SK-N-SH (cell line): ENCODE data around the gene UPB1. TPM values are rescaled to one million over a fixed set of nuclear protein-coding genes. Genes with fewer than 3 reads are reported as not detected.

ENCODE experiments used
- CTCF ChIA-PET: fragments of 300-600, 350-600 bp; formaldehyde crosslinking; extraction: SDS; loops from one replicate; lab custom pipeline; 2021; lab: Yijun Ruan, JAX
- POLR2A ChIA-PET: fragments of 350-600 bp; sonication (Branson Sonifier 250); formaldehyde crosslinking; extraction: SDS; loops from one replicate; lab custom pipeline; 2020; ENCODE audit warnings: antibody characterized with exemption, inconsistent platforms; lab: Yijun Ruan, JAX
- DNase-seq: peaks from one replicate; pipeline ENCODE4 v3.0.0; 2012
- H2AFZ ChIP-seq: fragments of 200-600 bp; sonication (generic); 2 replicates; pipeline ENCODE4 v1.8.1; 2016; ENCODE audit warnings: antibody characterized with exemption, mild to moderate bottlenecking, low read depth
- H3F3A ChIP-seq: fragments of 200-600 bp; sonication (generic); replicated peaks from 2 replicates; pipeline ENCODE3; 2016; ENCODE audit warnings: antibody characterized with exemption, mild to moderate bottlenecking; ENCODE audit not compliant: insufficient read depth
- H3K27ac ChIP-seq, 2 experiments: fragments of 200-500 bp in 1 of 2; fragments of 200-600 bp in 1 of 2; sonication (Bioruptor generic) in 1 of 2; sonication (generic), shearing (Covaris generic) in 1 of 2; 2 replicates each; pipeline versions ENCODE4 v1.5.1 to v1.6.1; 2014 to 2016; ENCODE audit warnings: low read depth in 2 of 2, inconsistent platforms in 1 of 2, low read length in 1 of 2, mild to moderate bottlenecking in 1 of 2, mixed read lengths in 1 of 2
- H3K27me3 ChIP-seq: fragments of 200-600 bp; sonication (generic), shearing (Covaris generic); 2 replicates; pipeline ENCODE4 v1.6.1; 2016; ENCODE audit warnings: mixed run types; ENCODE audit not compliant: insufficient read depth
- H3K36me3 ChIP-seq, 2 experiments: fragments of 200-500 bp in 1 of 2; fragments of 200-600 bp in 1 of 2; sonication (Bioruptor generic) in 1 of 2; sonication (generic) in 1 of 2; replicated peaks in 1 of 2; 2 replicates each; pipeline versions ENCODE3 to v1.5.1; 2014 to 2016; ENCODE audit warnings: low read length in 1 of 2, mild to moderate bottlenecking in 1 of 2; ENCODE audit not compliant: insufficient read depth in 2 of 2, control insufficient read depth in 1 of 2
- H3K4me1 ChIP-seq, 2 experiments: fragments of 200-500 bp in 1 of 2; fragments of 200-600 bp in 1 of 2; sonication (Bioruptor generic) in 1 of 2; sonication (generic), shearing (Covaris generic) in 1 of 2; 2 replicates each; pipeline versions ENCODE4 v1.5.1 to v1.6.1; 2014 to 2016; ENCODE audit warnings: low read depth in 1 of 2, low read length in 1 of 2, mixed run types in 1 of 2; ENCODE audit not compliant: insufficient read depth in 2 of 2, control insufficient read depth in 1 of 2
- H3K4me2 ChIP-seq: fragments of 200-600 bp; sonication (generic), shearing (Covaris generic); 2 replicates; pipeline ENCODE4 v1.6.1; 2017; ENCODE audit warnings: mixed run types
- H3K4me3 ChIP-seq, 2 experiments: fragments of 200-500 bp in 1 of 2; fragments of 200-600 bp in 1 of 2; sonication (Bioruptor generic) in 1 of 2; sonication (generic), shearing (Covaris generic) in 1 of 2; 2 replicates each; pipeline versions ENCODE4 v1.5.1 to v1.8.1; 2014 to 2016; ENCODE audit warnings: low read depth in 2 of 2, inconsistent platforms in 1 of 2, low read length in 1 of 2, mild to moderate bottlenecking in 1 of 2, mixed read lengths in 1 of 2, moderate library complexity in 1 of 2
- H3K79me2 ChIP-seq: fragments of 200-600 bp; sonication (generic); 2 replicates; pipeline ENCODE4 v1.8.1; 2017; ENCODE audit warnings: mild to moderate bottlenecking; ENCODE audit not compliant: insufficient read depth
- H3K9ac ChIP-seq: fragments of 200-600 bp; sonication (generic); 2 replicates; pipeline ENCODE4 v1.6.1; 2017; ENCODE audit warnings: mixed run types
- H3K9me2 ChIP-seq: fragments of 200-600 bp; sonication (generic); 2 replicates; pipeline ENCODE4 v1.6.1; 2017; ENCODE audit warnings: mixed run types
- H3K9me3 ChIP-seq: fragments of 200-600 bp; sonication (generic); 2 replicates; pipeline ENCODE4 v1.6.1; 2017; ENCODE audit warnings: mixed run types, mild to moderate bottlenecking, moderate library complexity
- H4K20me1 ChIP-seq: fragments of 200-600 bp; sonication (generic); 2 replicates; pipeline ENCODE4 v1.6.1; 2017; ENCODE audit warnings: mild to moderate bottlenecking, mixed run types; ENCODE audit not compliant: insufficient read depth
- CHD2 ChIP-seq: fragments of 150-350 bp; IDR thresholded peaks from 2 replicates; pipeline ENCODE4 v1.6.1; 2018; ENCODE audit warnings: low read length; ENCODE audit not compliant: partially characterized antibody
- ELF1 ChIP-seq: IDR thresholded peaks from 2 replicates; pipeline ENCODE4 v1.4.0; 2012
- EZH2phosphoT487 ChIP-seq: fragments of 200-600 bp; sonication (generic); IDR thresholded peaks from 2 replicates; pipeline ENCODE4 v1.6.1; 2017; ENCODE audit warnings: low read depth, mixed run types, mild to moderate bottlenecking, antibody characterized with exemption, moderate library complexity, borderline replicate concordance
- FOSL2 ChIP-seq: IDR thresholded peaks from 2 replicates; pipeline ENCODE4 v1.4.0; 2012; ENCODE audit warnings: low read depth, mild to moderate bottlenecking, moderate library complexity, borderline replicate concordance
- FOXJ3 ChIP-seq: sonication (generic); formaldehyde crosslinking; IDR thresholded peaks from 2 replicates; pipeline ENCODE4 v1.5.1; 2020; ENCODE audit warnings: mild to moderate bottlenecking, missing genetic modification reagents
- GABPA ChIP-seq: IDR thresholded peaks from 2 replicates; pipeline ENCODE4 v1.4.0; 2012; ENCODE audit warnings: low read depth, mild to moderate bottlenecking
- GATA2 ChIP-seq: sonication (generic); formaldehyde crosslinking; IDR thresholded peaks from 2 replicates; pipeline ENCODE4 v1.5.0; 2020; ENCODE audit warnings: mild to moderate bottlenecking, missing genetic modification reagents
- JUND ChIP-seq: IDR thresholded peaks from 2 replicates; pipeline ENCODE4 v1.4.0; 2012
- MEF2A ChIP-seq: IDR thresholded peaks from 2 replicates; pipeline ENCODE4 v1.4.0; 2012; ENCODE audit warnings: low read depth, borderline replicate concordance
- NFIC ChIP-seq: IDR thresholded peaks from 2 replicates; pipeline ENCODE4 v1.4.0; 2012; ENCODE audit warnings: borderline replicate concordance
- NRF1 ChIP-seq: IDR thresholded peaks from 2 replicates; pipeline ENCODE4 v1.6.1; 2012; ENCODE audit warnings: low read depth, mild to moderate bottlenecking, low read length
- POLR2AphosphoS5 ChIP-seq: IDR thresholded peaks from 2 replicates; pipeline ENCODE4 v1.6.1; 2012; ENCODE audit warnings: low read depth, low read length
- RCOR1 ChIP-seq: fragments of 150-350 bp; IDR thresholded peaks from 2 replicates; pipeline ENCODE4 v1.6.1; 2017; ENCODE audit warnings: antibody characterized with exemption, low read length
- RFX5 ChIP-seq: IDR thresholded peaks from 2 replicates; pipeline ENCODE4 v1.6.1; 2012; ENCODE audit warnings: mild to moderate bottlenecking, improper control_type of control experiment, low read length
- RXRA ChIP-seq: IDR thresholded peaks from 2 replicates; pipeline ENCODE4 v1.4.0; 2012; ENCODE audit warnings: low read depth, mild to moderate bottlenecking, borderline replicate concordance
- SMC3 ChIP-seq: IDR thresholded peaks from 2 replicates; pipeline ENCODE4 v1.6.1; 2012; ENCODE audit warnings: low read depth, low read length, improper control_type of control experiment
- TCF12 ChIP-seq: IDR thresholded peaks from 2 replicates; pipeline ENCODE4 v1.4.0; 2012
- WGBS: methylation state at CpG from one replicate; pipeline ENCODE4 v1.1.6; 2017; ENCODE audit warnings: low lambda C conversion rate; 5-methylcytosine and 5-hydroxymethylcytosine counted together
- polyA plus RNA-seq, 3 experiments: library from polyadenylated mRNA; depleted of rRNA; stranded (reverse); fragments of >200 nt; gene quantifications; 2 replicates each; pipeline ENCODE4 v1.2.3, GENCODE V29; 2012
- TF ChIP-seq, protein P1 (sequence below): IDR thresholded peaks from 2 replicates; pipeline ENCODE4 v1.4.0; 2012; ENCODE audit warnings: low read depth, borderline replicate concordance
- TF ChIP-seq, protein P2 (sequence below): IDR thresholded peaks from 2 replicates; pipeline ENCODE4 v1.4.0; 2012; ENCODE audit warnings: low read depth, borderline replicate concordance
- TF ChIP-seq, protein P3 (sequence below): fragments of 200-600 bp; sonication (generic); IDR thresholded peaks from 2 replicates; pipeline ENCODE4 v1.6.1; 2017; ENCODE audit warnings: antibody characterized with exemption, mild to moderate bottlenecking, moderate library complexity
- TF ChIP-seq, protein P4 (sequence below): IDR thresholded peaks from 2 replicates; pipeline ENCODE4 v1.6.1; 2012; ENCODE audit warnings: mild to moderate bottlenecking, low read depth, low read length, moderate library complexity
- TF ChIP-seq, protein P5 (sequence below): fragments of 150-350 bp; IDR thresholded peaks from 2 replicates; pipeline ENCODE4 v1.6.1; 2017; ENCODE audit warnings: antibody characterized with exemption, low read length, low read depth, borderline replicate concordance

The UPB1 gene
- polyA plus RNA-seq, 1 of the 3 experiments (the other 2 are of a cell fraction), result 0.30 TPM

DNA sequence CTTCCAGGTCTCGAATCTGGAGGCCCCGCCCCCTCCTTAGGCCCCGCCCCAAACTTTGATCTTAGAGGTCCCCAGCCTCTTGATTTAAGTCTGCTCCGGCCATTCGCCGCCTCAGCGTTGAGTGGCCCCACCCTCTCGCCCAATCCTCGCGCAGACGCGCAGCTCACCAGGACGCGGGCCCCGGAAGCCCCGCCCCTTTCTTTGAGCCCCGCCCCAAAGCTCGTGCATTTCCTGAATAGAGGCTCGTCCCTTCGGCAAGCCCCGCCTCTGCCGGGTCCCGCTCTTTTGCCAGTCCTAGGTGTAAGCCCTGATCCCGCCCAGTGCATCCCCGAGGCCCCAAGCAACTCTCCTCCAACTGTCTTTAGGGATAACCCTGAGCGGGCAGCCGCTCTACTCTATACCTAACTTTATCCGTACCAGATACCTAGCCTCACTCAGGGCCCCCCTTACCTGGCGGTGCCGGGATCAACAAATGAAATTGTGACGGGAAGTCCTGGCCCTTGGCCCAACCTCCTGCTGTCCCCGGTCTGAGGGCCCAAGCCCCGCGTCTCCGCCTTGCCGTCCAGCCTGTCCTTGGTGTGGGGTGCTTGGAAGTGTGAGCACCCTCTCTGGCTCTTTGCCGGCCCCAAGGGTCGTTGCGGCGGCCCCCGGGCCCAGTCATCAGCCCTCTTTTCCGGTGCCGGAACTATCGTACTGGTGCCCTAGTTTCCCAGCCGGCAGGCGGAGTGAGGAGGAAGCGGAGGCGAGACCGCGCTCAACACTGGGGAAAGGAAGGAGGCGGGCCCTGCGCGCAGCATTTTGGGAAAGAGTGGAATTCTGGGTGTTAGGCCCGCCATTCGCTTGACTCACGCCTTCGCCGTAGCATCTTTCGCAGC is 60.3 kb downstream of the UPB1 start, which contains the start of gene SNRPD3:
Gene SNRPD3, plus strand, starts transcription at position 835 of the 875 bp plus-strand sequence. CDS start 1,676 bp downstream, outside the sequence.
- Histone ChIP-seq H3K9me3 (no peaks in the 10 kb centered on the region), H3K36me3 (peaks cover 17 to 34% of the 10 kb centered on the region in 2 experiments), H3K4me2 (peak within 1 kb of the TSS; percentile 96), H3K27ac (peak within 1 kb of the TSS; percentile 97 to 98), H3F3A (no peaks in the 10 kb centered on the region), H3K4me1 (peaks cover 16 to 23% of the 10 kb centered on the region in 2 experiments; a peak in 3 of 4 replicates), H2AFZ (peak within 1 kb of the TSS; percentile 91), H3K9me2 (no peaks in the 10 kb centered on the region), H3K4me3 (peak within 1 kb of the TSS; percentile 97 to 99), H3K9ac (peak within 1 kb of the TSS; percentile 97), H3K79me2 (peaks cover 91% of the 10 kb centered on the region), H4K20me1 (peaks cover 21% of the 10 kb centered on the region), H3K27me3 (no peaks in the 10 kb centered on the region)
- CTCF ChIA-PET, result no interaction called here
- peak; percentile 99 for DNase-seq
- under 1% methylated on average over 45 of the region's 59 CpGs for WGBS
- POLR2A ChIA-PET, result interaction anchor here (0.6 to 1.8 kb wide), 5 partner anchors 9 to 661 kb away, joined by 3 to 6 read pairs (median 3); partner anchors contain the start of gene MIF
- TF ChIP-seq FOXJ3 (CRISPR knock-in tag) (peak; percentile 82), GABPA (peak; percentile 91), RCOR1 (no peak), SMC3 (no peak), FOSL2 (no peak), RXRA (no peak), TCF12 (no peak; the same call in 1 of the 2 replicates), MEF2A (no peak), JUND (no peak), EZH2phosphoT487 (no peak), NFIC (peak; percentile 70; the same call in 1 of the 2 replicates), NRF1 (peak; percentile 73), ELF1 (peak; percentile 91), GATA2 (no peak), CHD2 (peak; percentile 67), RFX5 (0 out of 2 replicates have a peak, but pooled peaks have one; percentile 47), POLR2AphosphoS5 (peak; percentile 85)
- TF ChIP-seq, protein P1, sequence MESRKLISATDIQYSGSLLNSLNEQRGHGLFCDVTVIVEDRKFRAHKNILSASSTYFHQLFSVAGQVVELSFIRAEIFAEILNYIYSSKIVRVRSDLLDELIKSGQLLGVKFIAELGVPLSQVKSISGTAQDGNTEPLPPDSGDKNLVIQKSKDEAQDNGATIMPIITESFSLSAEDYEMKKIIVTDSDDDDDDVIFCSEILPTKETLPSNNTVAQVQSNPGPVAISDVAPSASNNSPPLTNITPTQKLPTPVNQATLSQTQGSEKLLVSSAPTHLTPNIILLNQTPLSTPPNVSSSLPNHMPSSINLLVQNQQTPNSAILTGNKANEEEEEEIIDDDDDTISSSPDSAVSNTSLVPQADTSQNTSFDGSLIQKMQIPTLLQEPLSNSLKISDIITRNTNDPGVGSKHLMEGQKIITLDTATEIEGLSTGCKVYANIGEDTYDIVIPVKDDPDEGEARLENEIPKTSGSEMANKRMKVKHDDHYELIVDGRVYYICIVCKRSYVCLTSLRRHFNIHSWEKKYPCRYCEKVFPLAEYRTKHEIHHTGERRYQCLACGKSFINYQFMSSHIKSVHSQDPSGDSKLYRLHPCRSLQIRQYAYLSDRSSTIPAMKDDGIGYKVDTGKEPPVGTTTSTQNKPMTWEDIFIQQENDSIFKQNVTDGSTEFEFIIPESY, result peak; percentile 50; the same call in 1 of the 2 replicates
- TF ChIP-seq, protein P2, sequence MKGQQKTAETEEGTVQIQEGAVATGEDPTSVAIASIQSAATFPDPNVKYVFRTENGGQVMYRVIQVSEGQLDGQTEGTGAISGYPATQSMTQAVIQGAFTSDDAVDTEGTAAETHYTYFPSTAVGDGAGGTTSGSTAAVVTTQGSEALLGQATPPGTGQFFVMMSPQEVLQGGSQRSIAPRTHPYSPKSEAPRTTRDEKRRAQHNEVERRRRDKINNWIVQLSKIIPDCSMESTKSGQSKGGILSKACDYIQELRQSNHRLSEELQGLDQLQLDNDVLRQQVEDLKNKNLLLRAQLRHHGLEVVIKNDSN, result peak; percentile 37; the same call in 1 of the 2 replicates
- TF ChIP-seq, protein P3, sequence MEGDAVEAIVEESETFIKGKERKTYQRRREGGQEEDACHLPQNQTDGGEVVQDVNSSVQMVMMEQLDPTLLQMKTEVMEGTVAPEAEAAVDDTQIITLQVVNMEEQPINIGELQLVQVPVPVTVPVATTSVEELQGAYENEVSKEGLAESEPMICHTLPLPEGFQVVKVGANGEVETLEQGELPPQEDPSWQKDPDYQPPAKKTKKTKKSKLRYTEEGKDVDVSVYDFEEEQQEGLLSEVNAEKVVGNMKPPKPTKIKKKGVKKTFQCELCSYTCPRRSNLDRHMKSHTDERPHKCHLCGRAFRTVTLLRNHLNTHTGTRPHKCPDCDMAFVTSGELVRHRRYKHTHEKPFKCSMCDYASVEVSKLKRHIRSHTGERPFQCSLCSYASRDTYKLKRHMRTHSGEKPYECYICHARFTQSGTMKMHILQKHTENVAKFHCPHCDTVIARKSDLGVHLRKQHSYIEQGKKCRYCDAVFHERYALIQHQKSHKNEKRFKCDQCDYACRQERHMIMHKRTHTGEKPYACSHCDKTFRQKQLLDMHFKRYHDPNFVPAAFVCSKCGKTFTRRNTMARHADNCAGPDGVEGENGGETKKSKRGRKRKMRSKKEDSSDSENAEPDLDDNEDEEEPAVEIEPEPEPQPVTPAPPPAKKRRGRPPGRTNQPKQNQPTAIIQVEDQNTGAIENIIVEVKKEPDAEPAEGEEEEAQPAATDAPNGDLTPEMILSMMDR, result no peak
- TF ChIP-seq, protein P4, sequence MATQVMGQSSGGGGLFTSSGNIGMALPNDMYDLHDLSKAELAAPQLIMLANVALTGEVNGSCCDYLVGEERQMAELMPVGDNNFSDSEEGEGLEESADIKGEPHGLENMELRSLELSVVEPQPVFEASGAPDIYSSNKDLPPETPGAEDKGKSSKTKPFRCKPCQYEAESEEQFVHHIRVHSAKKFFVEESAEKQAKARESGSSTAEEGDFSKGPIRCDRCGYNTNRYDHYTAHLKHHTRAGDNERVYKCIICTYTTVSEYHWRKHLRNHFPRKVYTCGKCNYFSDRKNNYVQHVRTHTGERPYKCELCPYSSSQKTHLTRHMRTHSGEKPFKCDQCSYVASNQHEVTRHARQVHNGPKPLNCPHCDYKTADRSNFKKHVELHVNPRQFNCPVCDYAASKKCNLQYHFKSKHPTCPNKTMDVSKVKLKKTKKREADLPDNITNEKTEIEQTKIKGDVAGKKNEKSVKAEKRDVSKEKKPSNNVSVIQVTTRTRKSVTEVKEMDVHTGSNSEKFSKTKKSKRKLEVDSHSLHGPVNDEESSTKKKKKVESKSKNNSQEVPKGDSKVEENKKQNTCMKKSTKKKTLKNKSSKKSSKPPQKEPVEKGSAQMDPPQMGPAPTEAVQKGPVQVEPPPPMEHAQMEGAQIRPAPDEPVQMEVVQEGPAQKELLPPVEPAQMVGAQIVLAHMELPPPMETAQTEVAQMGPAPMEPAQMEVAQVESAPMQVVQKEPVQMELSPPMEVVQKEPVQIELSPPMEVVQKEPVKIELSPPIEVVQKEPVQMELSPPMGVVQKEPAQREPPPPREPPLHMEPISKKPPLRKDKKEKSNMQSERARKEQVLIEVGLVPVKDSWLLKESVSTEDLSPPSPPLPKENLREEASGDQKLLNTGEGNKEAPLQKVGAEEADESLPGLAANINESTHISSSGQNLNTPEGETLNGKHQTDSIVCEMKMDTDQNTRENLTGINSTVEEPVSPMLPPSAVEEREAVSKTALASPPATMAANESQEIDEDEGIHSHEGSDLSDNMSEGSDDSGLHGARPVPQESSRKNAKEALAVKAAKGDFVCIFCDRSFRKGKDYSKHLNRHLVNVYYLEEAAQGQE, result peak; percentile 64; the same call in 1 of the 2 replicates
- TF ChIP-seq, protein P5, sequence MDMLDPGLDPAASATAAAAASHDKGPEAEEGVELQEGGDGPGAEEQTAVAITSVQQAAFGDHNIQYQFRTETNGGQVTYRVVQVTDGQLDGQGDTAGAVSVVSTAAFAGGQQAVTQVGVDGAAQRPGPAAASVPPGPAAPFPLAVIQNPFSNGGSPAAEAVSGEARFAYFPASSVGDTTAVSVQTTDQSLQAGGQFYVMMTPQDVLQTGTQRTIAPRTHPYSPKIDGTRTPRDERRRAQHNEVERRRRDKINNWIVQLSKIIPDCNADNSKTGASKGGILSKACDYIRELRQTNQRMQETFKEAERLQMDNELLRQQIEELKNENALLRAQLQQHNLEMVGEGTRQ, result no peak
